HepG2 (cell line): ENCODE measurements around the gene PPP1R9A. TPM values are rescaled to one million over a fixed set of nuclear protein-coding genes. Genes with fewer than 3 reads are reported as not detected.
A peak's percentile ranks its signal among the peaks of the same experiment; 100 is the strongest.

Experiments used
- AHDC1 ChIP-seq: sonication (generic); formaldehyde crosslinking; IDR thresholded peaks from 2 replicates; pipeline ENCODE4 v1.5.1; 2020; ENCODE audit warnings: mild to moderate bottlenecking, missing genetic modification reagents, borderline replicate concordance
- ATF3 ChIP-seq: sonication (generic); formaldehyde crosslinking; IDR thresholded peaks from 2 replicates; pipeline ENCODE4 v1.4.0; 2020; ENCODE audit warnings: missing genetic modification reagents
- CREM ChIP-seq, 2 experiments: sonication (generic) in 1 of 2; formaldehyde crosslinking in 1 of 2; IDR thresholded peaks; 2 replicates each; pipeline versions ENCODE4 v1.4.0 to v1.6.1; 2016 to 2020; ENCODE audit warnings: antibody characterized with exemption in 1 of 2, mild to moderate bottlenecking in 1 of 2, missing genetic modification reagents in 1 of 2
- EP300 ChIP-seq, 3 experiments: sonication (generic) in 1 of 3; formaldehyde crosslinking in 1 of 3; IDR thresholded peaks; 2 replicates each; pipeline versions ENCODE4 v1.5.1 to v1.6.1; 2011 to 2020; ENCODE audit warnings: low read depth in 2 of 3, low read length in 2 of 3, borderline replicate concordance in 1 of 3, improper control_type of control experiment in 1 of 3, mild to moderate bottlenecking in 1 of 3, missing genetic modification reagents in 1 of 3, moderate library complexity in 1 of 3
- FOXO1 ChIP-seq: sonication (generic); formaldehyde crosslinking; IDR thresholded peaks from 2 replicates; pipeline ENCODE4 v1.4.0; 2020; ENCODE audit warnings: missing genetic modification reagents
- GATAD2A ChIP-seq: IDR thresholded peaks from 2 replicates; pipeline ENCODE4 v1.6.1; 2016
- GFI1 ChIP-seq: sonication (generic); formaldehyde crosslinking; IDR thresholded peaks from 2 replicates; pipeline ENCODE4 v1.5.0; 2020; ENCODE audit warnings: missing genetic modification reagents, mild to moderate bottlenecking, borderline replicate concordance
- MIER2 ChIP-seq: IDR thresholded peaks from 2 replicates; pipeline ENCODE4 v1.6.1; 2016; ENCODE audit warnings: missing biosample characterization, missing genetic modification reagents
- MXD3 ChIP-seq: IDR thresholded peaks from 2 replicates; pipeline ENCODE4 v1.6.1; 2016; ENCODE audit warnings: mild to moderate bottlenecking, missing biosample characterization, missing genetic modification reagents
- PBX2 ChIP-seq: IDR thresholded peaks from 2 replicates; pipeline ENCODE4 v1.6.1; 2016; ENCODE audit warnings: control low read depth
- PCBP1 ChIP-seq: fragments of 200-400 bp; formaldehyde crosslinking; IDR thresholded peaks from 2 replicates; pipeline ENCODE4 v1.6.1; 2017; ENCODE audit warnings: mild to moderate bottlenecking, low read depth, low read length, borderline replicate concordance
- PPARG ChIP-seq: conservative IDR thresholded peaks from 2 replicates; pipeline ENCODE4 v1.6.1; 2016; ENCODE audit warnings: missing biosample characterization, missing genetic modification reagents
- RERE ChIP-seq: IDR thresholded peaks from 2 replicates; pipeline ENCODE4 v1.6.1; 2016; ENCODE audit warnings: low read depth, missing genetic modification reagents, missing compliant biosample characterization
- RFX1 ChIP-seq: fragments of 450-650 bp; IDR thresholded peaks from 2 replicates; pipeline ENCODE4 v1.6.1; 2017
- SMAD3 ChIP-seq: sonication (generic); formaldehyde crosslinking; IDR thresholded peaks from 2 replicates; pipeline ENCODE4 v1.4.0; 2020; ENCODE audit warnings: missing genetic modification reagents
- ZNF652 ChIP-seq: IDR thresholded peaks from 2 replicates; pipeline ENCODE4 v1.6.1; 2016; ENCODE audit warnings: low read depth, borderline replicate concordance
- ZNF83 ChIP-seq: sonication (generic); formaldehyde crosslinking; IDR thresholded peaks from 2 replicates; pipeline ENCODE4 v1.4.0; 2020; ENCODE audit warnings: missing genetic modification reagents, mild to moderate bottlenecking, borderline replicate concordance
- polyA plus RNA-seq, 8 experiments: library from polyadenylated mRNA; depleted of rRNA in 3 of 8; stranded (reverse) in 7 of 8; unstranded in 1 of 8; fragments of >200 nt; fragmentation: Illumina TruSeq in 4 of 8; extraction: Trizol in 4 of 8; gene quantifications; 2 replicates each; pipeline versions ENCODE4 v1.2.1 to v1.2.3, GENCODE V29; 2011 to 2016; ENCODE audit warnings: low read depth in 4 of 8, missing spikeins in 1 of 8, mixed read lengths in 1 of 8; ENCODE audit not compliant: insufficient read depth in 1 of 8
- total RNA-seq, 5 experiments: library from RNA; depleted of rRNA; stranded (reverse); fragments of >200 nt; fragmentation: Illumina TruSeq; extraction: Trizol; gene quantifications; 2 replicates each; pipeline ENCODE4 v1.2.3, GENCODE V29; 2016; ENCODE audit warnings: low read depth in 1 of 5

PPP1R9A gene
- total and polyA plus RNA-seq, 2 of the 13 experiments (the other 11 are each of a cell fraction or from before 2014, with no cell fraction given), result 11.4 to 31.9 TPM

- TF ChIP-seq PBX2 (CRISPR knock-in tag) (no peak), AHDC1 (CRISPR knock-in tag) (peak; percentile 77; the same call in 1 of the 2 replicates), SMAD3 (CRISPR knock-in tag) (0 out of 2 replicates have a peak, but pooled peaks have one; percentile 28), RERE (CRISPR knock-in tag) (peak; percentile 79; the same call in 1 of the 2 replicates), PCBP1 (no peak), GFI1 (peak; percentile 58; the same call in 1 of the 2 replicates), FOXO1 (peak; percentile 53; the same call in 1 of the 2 replicates), MIER2 (CRISPR knock-in tag) (0 out of 2 replicates have a peak, but pooled peaks have one; percentile 45), PPARG (CRISPR knock-in tag) (peak; percentile 47; the same call in 1 of the 2 replicates), ATF3 (CRISPR knock-in tag) (no peak), ZNF652 (CRISPR knock-in tag) (no peak), CREM (IDR thresholded peaks at IDR 0.05) (peak; percentile 48; the same call in 1 of the 2 replicates), CREM (CRISPR knock-in tag; IDR thresholded peaks at IDR 0.05) (no peak), RFX1 (no peak), ZNF83 (CRISPR knock-in tag) (no peak), EP300 (IDR thresholded peaks at IDR 0.05; ENCODE audit: low read depth in 2 of 2, low read length in 2 of 2) (peak in 1 of 2 experiments; percentile 81; a peak in 2 of 4 replicates), EP300 (CRISPR knock-in tag; IDR thresholded peaks at IDR 0.05; ENCODE audit: borderline replicate concordance) (peak; percentile 69; the same call in 1 of the 2 replicates), MXD3 (CRISPR knock-in tag) (no peak), GATAD2A (CRISPR knock-in tag) (peak; percentile 76)
Observed at GRCh38 chr7:94972296-94972695, 64.9 kb downstream of the PPP1R9A start (continued).
